ENCODE results near the gene RAMP3.
"Not testable (repeated sequence)": the region's sequence is repeated elsewhere in the genome, so short reads cannot be mapped to it uniquely, and the experiment has no call there.

Gene RAMP3

GRCh38 chr7:45158471-45158870 lies 880 bp downstream of the RAMP3 start:
- no peak for DNase-seq

- DNase-seq: no peak
Measured at GRCh38 chr7:45159296-45159695, 1.7 kb downstream of the RAMP3 start.

GRCh38 chr7:45160417-45160881 lies 2.9 kb downstream of the RAMP3 start:
- DNase-seq: no peak

- DNase-seq: no peak
Measured at GRCh38 chr7:45161138-45161537, 3.5 kb downstream of the RAMP3 start.

- no peak for DNase-seq
Measured at GRCh38 chr7:45161842-45162241, 4.3 kb downstream of the RAMP3 start.

- no peak for DNase-seq
Measured at GRCh38 chr7:45162311-45162845, 4.8 kb downstream of the RAMP3 start.

- no peak for DNase-seq
Measured at GRCh38 chr7:45162943-45163691, 5.5 kb downstream of the RAMP3 start.

GRCh38 chr7:45163692-45164052 lies 6.1 kb downstream of the RAMP3 start:
- DNase-seq: no peak

- DNase-seq: not testable (repeated sequence)
Measured at GRCh38 chr7:45164271-45164670, 6.7 kb downstream of the RAMP3 start.

- DNase-seq: no peak
Measured at GRCh38 chr7:45165857-45166256, 8.3 kb downstream of the RAMP3 start.

GRCh38 chr7:45171946-45172345 lies 14.4 kb downstream of the RAMP3 start:
- no peak for DNase-seq

GRCh38 chr7:45173596-45174327 lies 16.2 kb downstream of the RAMP3 start:
- DNase-seq: no peak

- DNase-seq: no peak
Measured at GRCh38 chr7:45174328-45174610, 16.7 kb downstream of the RAMP3 start.

GRCh38 chr7:45174966-45175765 lies 17.6 kb downstream of the RAMP3 start:
- no peak for DNase-seq

- no peak for DNase-seq
Measured at GRCh38 chr7:45176091-45176490, 18.5 kb downstream of the RAMP3 start.

- no peak for DNase-seq
Measured at GRCh38 chr7:45176886-45177731, 19.5 kb downstream of the RAMP3 start.

- no peak for DNase-seq
Measured at GRCh38 chr7:45177801-45178200, 20.2 kb downstream of the RAMP3 start.

- no peak for DNase-seq
Measured at GRCh38 chr7:45178241-45179225, 20.9 kb downstream of the RAMP3 start.

- DNase-seq: no peak
Measured at GRCh38 chr7:45179666-45180065, 22.1 kb downstream of the RAMP3 start.

- no peak for DNase-seq
Measured at GRCh38 chr7:45180084-45180986, 22.7 kb downstream of the RAMP3 start.

Measured in NCI-H226 (cell line).